Endothelial cell of umbilical vein (primary cell): Measurements from ENCODE around the gene HS6ST2. TPM values are rescaled to one million over a fixed set of nuclear protein-coding genes. Genes with fewer than 3 reads are reported as not detected.

Source experiments
- BruUV-seq: library from RNA; stranded (reverse); fragments of 400-500 nt; replicated peaks from 2 replicates; lab custom pipeline; 2021; lab: Mats Ljungman, UMichigan
- CTCF ChIA-PET: fragments of 300-600, 350-600 bp; sonication (Branson Sonifier 250); formaldehyde crosslinking; loops from one replicate; lab custom pipeline; 2021; ENCODE audit warnings: antibody characterized with exemption, inconsistent platforms; lab: Charles Lee
- POLR2A ChIA-PET: fragments of 300-600, 350-600 bp; sonication (Branson Sonifier 250); formaldehyde crosslinking; loops from one replicate; lab custom pipeline; 2021; ENCODE audit warnings: antibody characterized with exemption, inconsistent platforms; lab: Charles Lee
- DNase-seq: peaks from one replicate; pipeline ENCODE4 v3.0.0-alpha.2; 2011; ENCODE audit warnings: low read depth, low spot score
- FAIRE-seq: peaks from 2 replicates; lab custom pipeline; 2011; peaks lifted over from hg19 to GRCh38; lab: Jason Lieb, UNC
- H2AFZ ChIP-seq: 2 replicates; pipeline ENCODE4 v1.6.0; 2012; ENCODE audit warnings: low read depth, low read length, control low read depth, inconsistent platforms
- H3K27ac ChIP-seq: 2 replicates; pipeline ENCODE4 v1.5.1; 2011; ENCODE audit warnings: low read depth, mild to moderate bottlenecking, control low read depth, low read length, moderate library complexity; ENCODE audit not compliant: insufficient read depth
- H3K27me3 ChIP-seq, 2 experiments: 2 replicates each; pipeline versions ENCODE4 v1.6.0 to v1.6.1; 2011; ENCODE audit warnings: low read length in 2 of 2, mixed read lengths in 1 of 2; ENCODE audit not compliant: control insufficient read depth in 2 of 2, insufficient read depth in 2 of 2
- H3K36me3 ChIP-seq, 2 experiments: 2 replicates in 1 of 2; 3 replicates in 1 of 2; pipeline ENCODE4 v1.5.1; 2011; ENCODE audit warnings: low read length in 2 of 2, mild to moderate bottlenecking in 1 of 2, moderate library complexity in 1 of 2; ENCODE audit not compliant: control insufficient read depth in 2 of 2, insufficient read depth in 2 of 2; ENCODE audit errors: extremely low read depth in 1 of 2
- H3K4me1 ChIP-seq: 3 replicates; pipeline ENCODE4 v1.5.1; 2011; ENCODE audit warnings: mild to moderate bottlenecking, low read length; ENCODE audit not compliant: control insufficient read depth, insufficient read depth; ENCODE audit errors: extremely low read depth
- H3K4me2 ChIP-seq: 2 replicates; pipeline ENCODE4 v1.6.1; 2011; ENCODE audit warnings: low read length, control low read depth, mixed read lengths; ENCODE audit not compliant: insufficient read depth
- H3K4me3 ChIP-seq, 3 experiments: fragments of 200-600 bp in 1 of 3; sonication (generic), shearing (Covaris generic) in 1 of 3; replicated peaks in 1 of 3; 2 replicates each; pipeline ENCODE4 v1.5.1; 2011 to 2016; ENCODE audit warnings: control low read depth in 3 of 3, low read length in 3 of 3, mild to moderate bottlenecking in 2 of 3, inconsistent platforms in 1 of 3, low read depth in 1 of 3, moderate library complexity in 1 of 3; ENCODE audit not compliant: insufficient read depth in 1 of 3
- H3K79me2 ChIP-seq: 2 replicates; pipeline ENCODE4 v1.6.0; 2012; ENCODE audit warnings: low read length, inconsistent platforms; ENCODE audit not compliant: control insufficient read depth, insufficient read depth
- H3K9ac ChIP-seq: replicated peaks from 2 replicates; pipeline ENCODE3; 2011; ENCODE audit warnings: low read length, control low read depth; ENCODE audit not compliant: insufficient read depth; ENCODE audit errors: extremely low read depth
- H3K9me1 ChIP-seq: replicated peaks from 3 replicates; pipeline ENCODE4 v1.6.0; 2011; ENCODE audit warnings: mild to moderate bottlenecking, low read length; ENCODE audit not compliant: control insufficient read depth, insufficient read depth; ENCODE audit errors: extremely low read depth
- H3K9me3 ChIP-seq: replicated peaks from 2 replicates; pipeline ENCODE4 v1.5.1; 2012; ENCODE audit warnings: low read length, inconsistent platforms; ENCODE audit not compliant: control insufficient read depth, insufficient read depth
- H4K20me1 ChIP-seq: replicated peaks from 2 replicates; pipeline ENCODE3; 2011; ENCODE audit warnings: mild to moderate bottlenecking, low read length; ENCODE audit not compliant: control insufficient read depth, insufficient read depth; ENCODE audit errors: extremely low read depth
- CTCF ChIP-seq, 2 donors: IDR thresholded peaks; 1 replicate in 1 of 2; 2 replicates in 1 of 2; pipeline ENCODE4 v1.5.1; 2011; ENCODE audit warnings: low read length in 2 of 2, mild to moderate bottlenecking in 2 of 2, moderate library complexity in 2 of 2, control low read depth in 1 of 2, inconsistent platforms in 1 of 2, low read depth in 1 of 2; ENCODE audit not compliant: insufficient read depth in 1 of 2; ENCODE audit errors: extremely low read depth in 1 of 2
- EZH2 ChIP-seq: IDR thresholded peaks from 2 replicates; pipeline ENCODE4 v1.6.1; 2012; ENCODE audit warnings: borderline replicate concordance, low read depth, mild to moderate bottlenecking, moderate library complexity, low read length, inconsistent platforms; ENCODE audit not compliant: severe bottlenecking
- FOS ChIP-seq: IDR thresholded peaks from 2 replicates; pipeline ENCODE4 v1.6.1; 2011; ENCODE audit warnings: mild to moderate bottlenecking, low read length, moderate library complexity, borderline replicate concordance; ENCODE audit not compliant: insufficient read depth
- GATA2 ChIP-seq: IDR thresholded peaks from 2 replicates; pipeline ENCODE4 v1.7.0; 2011; ENCODE audit warnings: low read depth, mild to moderate bottlenecking, moderate library complexity, mixed read lengths, low read length; ENCODE audit not compliant: insufficient read length, insufficient read depth
- JUN ChIP-seq: IDR thresholded peaks from 2 replicates; pipeline ENCODE4 v1.6.1; 2011; ENCODE audit warnings: borderline replicate concordance, low read depth; ENCODE audit not compliant: insufficient read length, insufficient read depth
- MAX ChIP-seq: IDR thresholded peaks from 2 replicates; pipeline ENCODE4 v1.6.1; 2011; ENCODE audit not compliant: insufficient read depth, insufficient read length
- MYC ChIP-seq: IDR thresholded peaks from one replicate; pipeline ENCODE4 v1.6.1; 2011; ENCODE audit warnings: mild to moderate bottlenecking, low read depth, low read length
- POLR2A ChIP-seq: IDR thresholded peaks from 2 replicates; pipeline ENCODE4 v1.6.1; 2012; ENCODE audit warnings: low read depth, mild to moderate bottlenecking, control low read depth, low read length
- POLR2AphosphoS5 ChIP-seq: IDR thresholded peaks from 2 replicates; pipeline ENCODE4 v1.6.1; 2012; ENCODE audit warnings: low read depth, mild to moderate bottlenecking, control low read depth, low read length, moderate library complexity; ENCODE audit not compliant: insufficient read depth
- dilution Hi-C: fragments of 300-500 bp; cut with MboI; formaldehyde crosslinking; loops from one replicate; pipeline ENCODE4 v1.15.0; 2019; ENCODE audit warnings: low sequenced_read_pairs; ENCODE audit not compliant: extremely low pct_ligation_motif_present
- intact Hi-C: fragments of 100-400 bp; cut with micrococcal nuclease; formaldehyde crosslinking; loops from one replicate; pipeline ENCODE4 v1.10.0; 2022
- polyA plus RNA-seq, 4 experiments: library from polyadenylated mRNA; depleted of rRNA in 3 of 4; stranded (reverse) in 3 of 4; unstranded in 1 of 4; fragments of >200 nt; gene quantifications; 2 replicates each; pipeline versions ENCODE4 v1.2.1 to v1.2.3, GENCODE V29; 2011 to 2012; ENCODE audit warnings: missing spikeins in 1 of 4
- total RNA-seq: library from RNA; stranded (reverse); gene quantifications from 2 replicates; pipeline ENCODE4 v1.2.3, GENCODE V29; 2021

The HS6ST2 gene
- total and polyA plus RNA-seq, 2 donors (not counting 3 experiments of a cell fraction or from before 2014, with no cell fraction given) = 0.49 to 0.84 TPM

- H3K4me1 ChIP-seq = no peaks in the 10 kb centered on the region
- no peaks in the 10 kb centered on the region for H3K9me1 ChIP-seq
- CTCF ChIA-PET = no interaction called here
- dilution Hi-C loops = no loop called here
- no peak overlapping the region for H2AFZ ChIP-seq
- no peaks in the 10 kb centered on the region for H3K36me3 ChIP-seq
- intact Hi-C loops = no loop called here
- no peak overlapping the region for H3K9ac ChIP-seq
- POLR2A ChIA-PET = no interaction called here
- H3K27me3 ChIP-seq = no peaks in the 10 kb centered on the region
- FAIRE-seq = no peak
- H3K27ac ChIP-seq = no peak overlapping the region
- no peaks in the 10 kb centered on the region for H3K9me3 ChIP-seq
- no TSS peak for BruUV-seq
- DNase-seq = peak; percentile 33
- no peaks in the 10 kb centered on the region for H3K79me2 ChIP-seq
- no peak overlapping the region for H3K4me2 ChIP-seq
- no peaks in the 10 kb centered on the region for H4K20me1 ChIP-seq
- no peak overlapping the region for H3K4me3 ChIP-seq
- TF ChIP-seq POLR2AphosphoS5 (no peak), CTCF (IDR thresholded peaks at IDR 0.05; ENCODE audit: extremely low read depth in 1 of 2, insufficient read depth in 1 of 2, low read depth in 1 of 2, low read length in 2 of 2) (no peak), JUN (no peak), MAX (no peak), POLR2A (no peak), FOS (no peak), MYC (no peak), GATA2 (no peak), EZH2 (no peak)
Measured at GRCh38 chrX:132876523-132877338, 81.7 kb downstream of the HS6ST2 start.
